SU-DHL-6 (cell line): Measurements from ENCODE around the gene UBE2E1.

Experiments
- H2AFZ ChIP-seq: fragments of 200-600 bp; sonication (generic); 2 replicates; pipeline ENCODE4 v1.6.1; 2014; ENCODE audit warnings: low read depth, mild to moderate bottlenecking, moderate library complexity, mixed read lengths, antibody characterized with exemption, low read length; ENCODE audit not compliant: severe bottlenecking
- H3F3A ChIP-seq: fragments of 200-600 bp; shearing (Covaris generic); 2 replicates; pipeline ENCODE4 v1.6.0; 2016; ENCODE audit warnings: antibody characterized with exemption, mild to moderate bottlenecking; ENCODE audit not compliant: insufficient read depth
- H3K27ac ChIP-seq: fragments of 200-600 bp; sonication (generic); 2 replicates; pipeline ENCODE4 v1.5.1; 2016; ENCODE audit warnings: low read depth, mild to moderate bottlenecking, low read length, moderate library complexity, mixed read lengths
- H3K27me3 ChIP-seq: fragments of 200-600 bp; sonication (generic), shearing (Covaris generic); 2 replicates; pipeline ENCODE4 v1.6.0; 2014; ENCODE audit warnings: mild to moderate bottlenecking, low read length
- H3K36me3 ChIP-seq: fragments of 200-600 bp; sonication (generic); 2 replicates; pipeline ENCODE4 v1.6.1; 2014; ENCODE audit warnings: mild to moderate bottlenecking, low read length, mixed read lengths
- H3K4me2 ChIP-seq: fragments of 300-600, 200-600 bp; shearing (Covaris generic), sonication (generic); 2 replicates; pipeline ENCODE4 v1.6.0; 2014; ENCODE audit warnings: low read length, low read depth, mild to moderate bottlenecking; ENCODE audit not compliant: poor library complexity, severe bottlenecking
- H3K4me3 ChIP-seq: fragments of 200-600 bp; sonication (generic); 2 replicates; pipeline ENCODE4 v1.5.1; 2014; ENCODE audit warnings: antibody characterized with exemption, low read length, mild to moderate bottlenecking, mixed read lengths; ENCODE audit not compliant: insufficient read depth, poor library complexity, severe bottlenecking
- H3K79me2 ChIP-seq: fragments of 200-600 bp; sonication (generic); 2 replicates; pipeline ENCODE4 v1.6.1; 2014; ENCODE audit warnings: mild to moderate bottlenecking, low read length, moderate library complexity; ENCODE audit not compliant: insufficient read depth
- H3K9ac ChIP-seq: fragments of 200-600 bp; sonication (generic); 2 replicates; pipeline ENCODE4 v1.7.0; 2014; ENCODE audit warnings: mild to moderate bottlenecking, low read length
- H3K9me2 ChIP-seq: fragments of 200-600 bp; sonication (generic); replicated peaks from 2 replicates; pipeline ENCODE4 v1.6.1; 2014; ENCODE audit warnings: low read length; ENCODE audit not compliant: insufficient read depth
- H3K9me3 ChIP-seq: fragments of 200-600 bp; sonication (generic); 2 replicates; pipeline ENCODE4 v1.6.1; 2014; ENCODE audit warnings: low read length, mixed read lengths; ENCODE audit not compliant: insufficient read depth
- H4K20me1 ChIP-seq: fragments of 200-600 bp; sonication (generic); 2 replicates; pipeline ENCODE4 v1.6.1; 2014; ENCODE audit warnings: low read depth, mild to moderate bottlenecking, antibody characterized with exemption, low read length, moderate library complexity, mixed read lengths
- EZH2phosphoT487 ChIP-seq: fragments of 200-600 bp; sonication (generic), shearing (Covaris generic); conservative IDR thresholded peaks from 2 replicates; pipeline ENCODE4 v1.6.1; 2018; ENCODE audit warnings: mild to moderate bottlenecking, antibody characterized with exemption, low read length, moderate library complexity, mixed read lengths
- TF ChIP-seq, protein P1 (sequence below): fragments of 200-600 bp; sonication (generic); IDR thresholded peaks from one replicate; pipeline ENCODE4 v1.5.1; 2017; ENCODE audit warnings: antibody characterized with exemption, mild to moderate bottlenecking, low read length, moderate library complexity; ENCODE audit not compliant: insufficient read depth, poor library complexity, severe bottlenecking

The UBE2E1 gene

DNA sequence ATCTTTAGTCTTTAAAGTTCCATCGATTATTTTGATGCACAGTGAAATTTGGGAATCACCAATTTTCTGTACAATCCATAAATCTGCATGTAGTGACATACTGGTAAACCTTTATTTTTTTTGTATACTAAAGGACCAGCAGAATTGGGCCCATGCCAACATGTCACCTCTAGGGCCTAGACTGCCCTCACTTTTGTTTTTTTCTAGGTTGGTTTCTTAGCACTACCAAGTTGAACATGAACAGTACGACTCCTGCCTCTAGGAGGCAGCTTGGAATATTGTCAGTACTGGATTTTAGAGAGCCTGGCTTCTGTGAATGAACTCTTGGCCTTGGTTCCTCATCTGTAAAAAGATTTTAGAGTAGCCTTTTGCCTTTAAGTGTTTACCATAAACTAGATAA is 78.7 kb downstream of the UBE2E1 start:
- peaks cover 2% of the 10 kb centered on the region; the same call in 1 of the 2 replicates for H4K20me1 ChIP-seq
- H3K4me3 ChIP-seq = no peak overlapping the region
- H2AFZ ChIP-seq = no peak overlapping the region
- H3K4me2 ChIP-seq = no peak overlapping the region
- H3K36me3 ChIP-seq = no peaks in the 10 kb centered on the region
- no peaks in the 10 kb centered on the region for H3K27me3 ChIP-seq
- no peaks in the 10 kb centered on the region for H3K79me2 ChIP-seq
- H3K9ac ChIP-seq = no peak overlapping the region
- no peaks in the 10 kb centered on the region for H3K9me3 ChIP-seq
- H3K27ac ChIP-seq = no peak overlapping the region
- TF ChIP-seq, protein P1, sequence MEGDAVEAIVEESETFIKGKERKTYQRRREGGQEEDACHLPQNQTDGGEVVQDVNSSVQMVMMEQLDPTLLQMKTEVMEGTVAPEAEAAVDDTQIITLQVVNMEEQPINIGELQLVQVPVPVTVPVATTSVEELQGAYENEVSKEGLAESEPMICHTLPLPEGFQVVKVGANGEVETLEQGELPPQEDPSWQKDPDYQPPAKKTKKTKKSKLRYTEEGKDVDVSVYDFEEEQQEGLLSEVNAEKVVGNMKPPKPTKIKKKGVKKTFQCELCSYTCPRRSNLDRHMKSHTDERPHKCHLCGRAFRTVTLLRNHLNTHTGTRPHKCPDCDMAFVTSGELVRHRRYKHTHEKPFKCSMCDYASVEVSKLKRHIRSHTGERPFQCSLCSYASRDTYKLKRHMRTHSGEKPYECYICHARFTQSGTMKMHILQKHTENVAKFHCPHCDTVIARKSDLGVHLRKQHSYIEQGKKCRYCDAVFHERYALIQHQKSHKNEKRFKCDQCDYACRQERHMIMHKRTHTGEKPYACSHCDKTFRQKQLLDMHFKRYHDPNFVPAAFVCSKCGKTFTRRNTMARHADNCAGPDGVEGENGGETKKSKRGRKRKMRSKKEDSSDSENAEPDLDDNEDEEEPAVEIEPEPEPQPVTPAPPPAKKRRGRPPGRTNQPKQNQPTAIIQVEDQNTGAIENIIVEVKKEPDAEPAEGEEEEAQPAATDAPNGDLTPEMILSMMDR = no peak
- no peak for TF ChIP-seq EZH2phosphoT487
- no peaks in the 10 kb centered on the region for H3K9me2 ChIP-seq
- H3F3A ChIP-seq = no peaks in the 10 kb centered on the region

DNA sequence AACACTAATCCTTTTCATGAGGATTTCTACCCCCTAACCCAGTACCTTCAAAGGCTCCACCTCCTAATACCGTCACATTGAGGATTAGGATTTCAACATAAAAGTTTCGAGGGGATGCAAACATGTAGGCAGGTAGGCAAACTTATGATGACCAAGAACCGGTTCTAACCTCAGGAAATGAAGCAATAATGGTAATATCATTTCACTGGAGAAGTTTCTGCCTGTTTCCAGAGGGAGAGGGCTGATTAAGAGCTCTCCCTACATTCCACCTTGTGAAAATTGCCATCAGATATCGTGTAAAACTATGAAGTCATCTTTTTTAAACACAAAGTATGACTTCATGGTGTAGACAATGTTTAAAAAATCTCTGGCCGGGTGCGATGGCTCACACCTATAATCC is 79.5 kb downstream of the UBE2E1 start:
- H3K9ac ChIP-seq = no peak overlapping the region
- no peak for TF ChIP-seq EZH2phosphoT487
- TF ChIP-seq, protein P1 = no peak
- no peak overlapping the region for H2AFZ ChIP-seq
- no peaks in the 10 kb centered on the region for H3K9me2 ChIP-seq
- no peaks in the 10 kb centered on the region for H3K36me3 ChIP-seq
- H3K79me2 ChIP-seq = no peaks in the 10 kb centered on the region
- no peaks in the 10 kb centered on the region for H3K9me3 ChIP-seq
- peaks cover 2% of the 10 kb centered on the region; the same call in 1 of the 2 replicates for H4K20me1 ChIP-seq
- no peak overlapping the region for H3K4me2 ChIP-seq
- no peak overlapping the region for H3K4me3 ChIP-seq
- H3K27ac ChIP-seq = no peak overlapping the region
- H3F3A ChIP-seq = no peaks in the 10 kb centered on the region
- no peaks in the 10 kb centered on the region for H3K27me3 ChIP-seq

DNA sequence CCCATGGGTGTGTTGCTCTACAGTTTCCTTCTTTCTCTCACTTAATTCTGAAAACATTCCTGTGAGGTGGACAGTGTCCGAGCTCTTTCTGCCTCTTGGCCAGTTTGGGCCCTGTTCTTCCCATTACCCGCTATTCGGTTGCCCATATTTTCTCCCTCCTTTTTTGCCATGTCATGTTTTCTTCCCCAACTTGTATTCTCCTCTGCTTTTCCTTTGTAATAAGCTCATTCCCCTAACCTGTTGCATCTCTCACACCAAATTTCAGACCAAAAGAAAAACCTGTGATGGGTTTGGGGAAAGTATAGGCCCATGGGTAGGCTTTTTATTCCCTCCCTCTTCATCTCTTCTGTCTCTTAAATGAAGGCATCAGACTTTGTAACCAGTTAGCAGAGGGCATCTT is 80.6 kb downstream of the UBE2E1 start:
- Histone ChIP-seq H3K27me3 (no peaks in the 10 kb centered on the region), H4K20me1 (no peaks in the 10 kb centered on the region), H3K9me3 (no peaks in the 10 kb centered on the region), H3K79me2 (no peaks in the 10 kb centered on the region), H3K9ac (no peak overlapping the region), H3K36me3 (no peaks in the 10 kb centered on the region), H3K4me3 (no peak overlapping the region), H3K9me2 (no peaks in the 10 kb centered on the region), H3K27ac (no peak overlapping the region), H2AFZ (no peak overlapping the region), H3F3A (no peaks in the 10 kb centered on the region), H3K4me2 (no peak overlapping the region)
- TF ChIP-seq, protein P1 = no peak
- no peak for TF ChIP-seq EZH2phosphoT487
